ENCODE results near the gene GRK5. TPM values are rescaled to one million over a fixed set of nuclear protein-coding genes. Genes with fewer than 3 reads are reported as not detected.

Gene GRK5
- total RNA-seq, 2 donors from 2014 or later, result 4.8 to 10.6 TPM

GRCh38 chr10:119342335-119342734 is 135.0 kb downstream of the GRK5 start:
- TF ChIP-seq CTCF (IDR thresholded peaks at IDR 0.05) (no peak), POLR2AphosphoS5 (IDR thresholded peaks at IDR 0.05) (no peak), POLR2A (IDR thresholded peaks at IDR 0.05) (no peak)
- no peak for DNase-seq (ENCODE audit: low spot score)
- WGBS, result 69% methylated on average over 9 of the region's 9 CpGs
- Histone ChIP-seq H3K9me3 (no peaks in the 10 kb centered on the region), H3K27ac (no peak overlapping the region), H3K27me3 (replicated peaks; ENCODE audit: insufficient read depth) (no peaks in the 10 kb centered on the region), H3K4me3 (no peak overlapping the region), H3K36me3 (no peaks in the 10 kb centered on the region), H3K4me1 (replicated peaks) (peaks cover 2% of the 10 kb centered on the region)
- intact Hi-C loops (cut with DNase I), result no loop called here

GRCh38 chr10:119343011-119343601 is 135.7 kb downstream of the GRK5 start:
- H3K9me3 ChIP-seq, result no peaks in the 10 kb centered on the region
- 85% methylated on average over 9 of the region's 9 CpGs for WGBS
- peaks cover 2% of the 10 kb centered on the region for H3K4me1 ChIP-seq (replicated peaks)
- no peak overlapping the region for H3K27ac ChIP-seq
- H3K4me3 ChIP-seq, result no peak overlapping the region
- no peaks in the 10 kb centered on the region for H3K36me3 ChIP-seq
- no peak for DNase-seq (ENCODE audit: low spot score)
- intact Hi-C loops (cut with DNase I), result no loop called here
- no peak for TF ChIP-seq POLR2A (IDR thresholded peaks at IDR 0.05)
- no peak for TF ChIP-seq POLR2AphosphoS5 (IDR thresholded peaks at IDR 0.05)
- no peak for TF ChIP-seq CTCF (IDR thresholded peaks at IDR 0.05)
- no peaks in the 10 kb centered on the region for H3K27me3 ChIP-seq (replicated peaks; ENCODE audit: insufficient read depth)

- peaks cover 3% of the 10 kb centered on the region for H3K4me1 ChIP-seq (replicated peaks)
- TF ChIP-seq POLR2AphosphoS5 (IDR thresholded peaks at IDR 0.05), result no peak
- no peak for TF ChIP-seq CTCF (IDR thresholded peaks at IDR 0.05)
- TF ChIP-seq POLR2A (IDR thresholded peaks at IDR 0.05), result no peak
- H3K4me3 ChIP-seq, result no peak overlapping the region
- H3K36me3 ChIP-seq, result no peaks in the 10 kb centered on the region
- no peaks in the 10 kb centered on the region for H3K27me3 ChIP-seq (replicated peaks; ENCODE audit: insufficient read depth)
- no peak for DNase-seq (ENCODE audit: low spot score)
- H3K27ac ChIP-seq, result no peak overlapping the region
- intact Hi-C loops (cut with DNase I), result no loop called here
- 96% methylated on average over 12 of the region's 12 CpGs for WGBS
- H3K9me3 ChIP-seq, result no peaks in the 10 kb centered on the region
Observed at GRCh38 chr10:119344381-119344780, 137.0 kb downstream of the GRK5 start.

GRCh38 chr10:119346095-119346832 is 138.9 kb downstream of the GRK5 start:
- 85% methylated on average over 15 of the region's 16 CpGs for WGBS
- no peak for DNase-seq (ENCODE audit: low spot score)
- peaks cover 8% of the 10 kb centered on the region for H3K4me1 ChIP-seq (replicated peaks)

More at GRCh38 chr10:119346095-119346832, 138.9 kb downstream of the GRK5 start:
- Histone ChIP-seq H3K9me3 (no peaks in the 10 kb centered on the region), H3K27me3 (replicated peaks; ENCODE audit: insufficient read depth) (no peaks in the 10 kb centered on the region), H3K4me3 (no peak overlapping the region), H3K27ac (no peak overlapping the region), H3K36me3 (no peaks in the 10 kb centered on the region)
- TF ChIP-seq POLR2AphosphoS5 (IDR thresholded peaks at IDR 0.05) (no peak), CTCF (IDR thresholded peaks at IDR 0.05) (no peak), POLR2A (IDR thresholded peaks at IDR 0.05) (no peak)
- intact Hi-C loops (cut with DNase I), result no loop called here

All from prostate gland (tissue), 2 donors.